Stimulated activated CD8-positive, alpha-beta memory T cell treated with anti-CD3 and anti-CD28 coated beads, Interleukin-12 subunit alpha, Interleukin-12 subunit beta, amount 100 ng/mL, for 4 hours (primary cell): ENCODE measurements around the gene CDT1.

ENCODE experiments used
- DNase-seq: peaks from one replicate; pipeline ENCODE4 v3.0.0-alpha.2; 2020; ENCODE audit warnings: low read depth

Gene CDT1

DNA sequence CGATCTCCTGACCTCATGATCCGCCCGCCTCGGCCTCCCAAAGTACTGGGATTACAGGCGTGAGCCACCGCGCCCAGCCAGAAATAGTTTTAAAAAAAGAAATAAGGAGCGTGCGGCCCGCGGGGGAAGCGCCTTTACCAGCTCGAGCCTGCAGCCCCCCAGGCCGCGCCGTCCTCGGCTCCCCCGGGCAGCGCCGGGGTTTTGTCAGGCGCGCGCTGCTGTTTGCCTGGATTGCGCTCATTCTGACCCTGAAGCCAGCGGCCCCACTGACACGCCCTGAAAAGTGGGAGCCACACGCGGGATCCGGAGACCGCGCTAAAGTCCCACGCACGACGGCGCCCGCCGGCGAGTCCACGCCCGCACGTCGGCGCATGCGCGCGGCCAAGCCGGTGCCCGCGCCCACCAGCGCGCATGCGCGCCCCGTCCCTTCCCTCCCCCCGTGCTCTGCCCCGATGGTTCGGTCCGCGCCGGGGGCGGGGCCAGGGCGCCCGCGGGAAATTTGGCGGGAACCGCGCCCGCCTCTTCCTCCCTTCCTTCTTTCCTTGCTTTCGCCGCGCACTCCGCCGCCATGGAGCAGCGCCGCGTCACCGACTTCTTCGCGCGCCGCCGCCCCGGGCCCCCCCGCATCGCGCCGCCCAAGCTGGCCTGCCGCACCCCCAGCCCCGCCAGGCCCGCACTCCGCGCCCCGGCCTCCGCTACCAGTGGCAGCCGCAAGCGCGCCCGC, at the start of gene CDT1:
TSS of gene CDT1 (plus strand) at position 526 of the 724 bp plus-strand sequence. CDS start at position 569, 43 bp downstream.
- peak; percentile 80 for DNase-seq

- no peak for DNase-seq
These were observed 49.3 kb upstream of the CDT1 start for GRCh38 chr16:88754109-88754911.

GRCh38 chr16:88754912-88755744, 48.5 kb upstream of the CDT1 start:
- DNase-seq: no peak

DNA sequence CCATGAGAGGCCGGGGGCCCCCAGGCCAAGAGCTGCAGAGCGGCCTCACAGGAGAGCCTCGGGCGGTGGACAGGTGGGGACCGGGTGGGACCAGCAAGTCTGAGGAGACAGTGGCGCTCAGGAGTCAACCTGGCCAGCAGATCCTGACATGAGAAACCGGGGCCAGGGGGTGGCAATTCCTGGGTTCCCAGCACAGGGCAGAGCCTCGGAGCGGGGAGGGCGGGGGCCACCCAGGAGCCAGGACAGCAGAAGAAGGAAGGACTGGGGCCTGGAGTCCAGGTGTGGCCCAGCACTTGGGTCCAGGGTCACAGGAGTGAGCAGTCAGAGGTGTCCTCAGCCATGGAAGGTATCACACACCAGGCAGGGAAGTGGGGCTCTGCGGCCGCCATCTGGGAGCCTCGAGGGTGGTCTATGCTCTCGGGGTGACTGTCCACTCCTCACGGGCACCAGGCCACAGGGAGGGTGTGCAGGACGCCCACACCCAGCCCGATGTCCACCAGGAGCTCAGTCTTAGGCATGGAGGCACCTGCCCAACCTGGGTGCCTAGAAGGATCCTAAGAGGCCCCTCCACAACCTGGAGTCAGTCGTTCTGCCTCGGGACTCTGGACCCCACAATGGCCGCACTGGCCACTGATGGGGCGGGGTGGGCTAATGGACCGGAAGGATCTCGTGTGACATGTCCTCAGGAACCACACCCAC, 47.7 kb upstream of the CDT1 start:
- no peak for DNase-seq

DNA sequence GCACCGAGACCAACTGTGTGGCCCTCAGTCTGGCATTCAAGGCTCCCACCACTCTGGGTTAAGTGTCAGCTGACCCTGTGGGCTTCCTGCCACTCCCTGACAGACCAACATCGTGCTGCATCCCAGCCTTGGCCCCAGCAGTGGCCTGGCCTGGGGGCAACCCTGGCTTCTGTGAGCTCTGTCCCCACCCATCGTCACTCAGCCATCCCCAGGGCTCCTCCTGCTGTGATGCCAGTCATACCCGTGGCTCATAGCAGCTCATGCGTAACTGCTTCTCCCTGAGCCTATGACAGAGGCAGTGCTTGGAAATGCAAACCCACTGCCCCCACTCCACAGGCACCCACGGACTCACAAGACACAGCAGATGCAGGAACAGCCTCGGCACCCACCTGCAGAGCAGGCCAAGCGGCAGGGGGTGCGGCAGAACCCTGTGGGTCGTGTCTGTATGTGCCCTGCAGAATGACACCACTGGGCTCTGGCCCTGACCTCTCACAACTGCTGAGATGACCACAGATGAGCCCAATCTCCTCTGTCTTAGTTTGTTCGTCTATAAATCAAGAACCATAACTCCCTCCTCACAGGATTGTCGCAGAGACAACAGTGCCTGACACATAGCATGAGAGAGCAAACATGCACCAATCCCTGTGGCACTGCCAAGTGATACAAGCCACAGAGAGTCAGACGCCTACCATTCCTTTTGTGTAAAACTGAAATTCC, 45.2 kb upstream of the CDT1 start:
- DNase-seq: no peak

GRCh38 chr16:88758944-88759244, 44.7 kb upstream of the CDT1 start:
- no peak for DNase-seq

- DNase-seq: no peak
These were observed 44.2 kb upstream of the CDT1 start for GRCh38 chr16:88759245-88759975.

GRCh38 chr16:88759976-88760350, 43.6 kb upstream of the CDT1 start:
- no peak for DNase-seq

- no peak for DNase-seq
These were observed 43.0 kb upstream of the CDT1 start for GRCh38 chr16:88760424-88761142.

- DNase-seq: no peak
These were observed 42.5 kb upstream of the CDT1 start for GRCh38 chr16:88761143-88761534.

- DNase-seq: no peak
These were observed 41.8 kb upstream of the CDT1 start for GRCh38 chr16:88761830-88762229.

DNA sequence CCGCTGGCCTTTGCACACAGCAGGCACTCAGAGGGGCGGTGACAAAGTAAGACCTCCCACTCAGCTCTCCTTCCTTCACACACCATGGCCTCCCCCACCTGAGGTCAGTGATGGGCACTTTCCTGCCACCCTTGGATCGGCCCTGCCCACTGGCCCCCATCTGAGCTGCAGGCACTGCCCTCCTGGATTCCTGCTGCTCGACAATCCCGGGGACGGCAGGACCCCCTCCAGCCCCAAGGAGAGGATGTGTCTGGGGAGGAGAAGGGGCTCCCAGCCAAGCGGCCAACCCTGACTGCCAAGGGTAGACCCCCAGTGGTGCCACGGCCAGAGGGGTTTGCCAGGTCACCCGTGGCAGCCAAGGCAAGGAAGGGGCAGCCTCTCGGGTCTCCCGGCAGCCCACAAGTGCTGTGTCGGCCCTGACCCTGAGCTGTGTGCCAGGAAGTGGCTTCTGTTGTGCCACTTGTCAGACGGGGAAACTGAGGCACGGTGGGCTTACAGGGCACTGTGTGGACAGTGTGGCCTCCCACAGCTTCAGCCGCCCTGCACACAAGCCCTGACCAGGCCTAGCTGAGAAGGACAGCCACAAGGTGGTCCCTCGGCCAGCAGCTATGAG, 41.2 kb upstream of the CDT1 start:
- no peak for DNase-seq

DNA sequence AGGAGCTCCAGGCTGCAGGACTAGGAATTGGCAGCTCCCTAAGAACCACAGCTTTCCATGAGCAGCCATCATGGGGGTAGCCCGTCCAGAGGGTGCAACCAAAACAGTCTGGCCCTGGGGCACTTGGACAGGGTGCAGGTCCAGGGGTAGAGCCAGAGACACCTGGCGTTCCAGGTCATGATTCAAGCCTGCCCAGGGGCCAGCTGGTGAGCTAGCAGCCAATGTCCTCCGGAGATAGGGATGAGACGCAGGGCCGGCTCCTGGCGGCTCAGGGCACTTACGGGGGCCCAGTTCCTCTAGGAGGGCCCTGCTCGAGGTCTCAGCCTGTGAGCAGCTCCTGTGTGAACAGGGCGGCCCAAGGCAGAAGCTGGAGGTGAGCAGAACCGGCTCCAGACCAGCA, 40.6 kb upstream of the CDT1 start:
- no peak for DNase-seq

GRCh38 chr16:88763502-88764053, 40.0 kb upstream of the CDT1 start:
- no peak for DNase-seq

GRCh38 chr16:88764080-88764479, 39.5 kb upstream of the CDT1 start:
- DNase-seq: no peak

DNA sequence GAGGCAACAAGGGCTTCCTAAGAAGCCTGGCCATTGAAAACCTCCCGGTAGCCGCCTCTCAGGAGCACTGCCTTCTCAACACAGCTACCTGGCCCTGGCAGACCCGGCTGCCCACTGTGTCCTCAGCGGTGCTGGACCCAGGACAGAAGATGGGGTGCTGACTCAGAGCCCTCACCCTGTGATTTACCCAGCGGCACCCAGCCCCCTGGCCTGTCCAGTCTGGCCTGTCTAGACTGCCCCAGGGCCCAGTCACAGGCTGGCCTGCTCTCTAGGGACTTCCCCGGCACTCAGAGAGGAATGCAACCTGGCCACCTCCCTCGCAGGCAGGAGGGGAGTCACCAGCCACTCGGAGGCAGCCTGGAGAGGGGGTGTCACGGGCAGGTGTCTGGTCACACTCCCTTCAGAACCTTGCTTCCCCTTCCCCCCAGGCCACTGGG, 38.7 kb upstream of the CDT1 start:
- no peak for DNase-seq

DNA sequence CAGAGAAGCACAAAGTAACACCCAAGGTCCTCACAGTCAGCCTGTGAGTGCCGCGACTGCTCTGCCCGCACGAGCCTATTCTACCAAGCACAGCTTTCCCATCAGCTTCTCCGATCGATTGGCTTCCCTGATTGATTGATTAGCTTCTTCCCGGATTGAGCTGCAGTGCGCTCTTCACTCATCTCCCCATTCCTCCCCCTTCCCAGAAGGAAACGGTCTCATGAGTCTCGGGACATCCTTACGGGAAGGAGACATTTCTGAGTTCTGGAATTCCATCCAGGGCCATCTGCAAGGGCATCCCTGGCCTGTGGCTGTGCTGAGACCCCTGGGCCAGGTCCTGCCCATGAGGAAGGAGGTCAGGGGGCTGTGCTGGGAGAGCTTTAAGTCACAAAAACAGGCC, 36.6 kb upstream of the CDT1 start:
- DNase-seq: no peak

DNA sequence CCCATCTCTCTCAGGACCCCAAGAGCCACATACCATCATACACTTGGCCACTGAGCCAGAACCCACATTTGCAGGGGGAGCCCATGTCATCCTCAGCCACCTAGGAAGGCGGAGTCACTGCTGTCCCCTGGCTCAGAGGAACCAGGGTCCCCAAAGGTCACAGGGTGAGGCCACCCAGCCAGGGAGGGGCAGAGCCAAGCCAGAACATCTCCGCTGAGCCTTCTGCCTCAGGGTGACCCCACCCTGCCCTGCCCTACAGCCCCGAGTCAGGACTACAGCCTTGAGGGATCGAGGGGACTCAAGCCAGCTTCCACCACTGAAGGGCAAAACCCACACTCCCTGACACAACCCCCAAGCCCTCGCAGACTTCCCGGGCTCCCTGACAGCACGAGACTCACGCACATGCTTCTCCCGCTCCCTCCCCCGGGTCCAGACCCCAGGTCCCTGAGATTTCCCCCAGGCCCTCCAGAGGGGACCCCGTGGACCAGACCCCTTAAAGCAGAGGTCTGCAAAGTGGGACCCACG, 36.0 kb upstream of the CDT1 start:
- no peak for DNase-seq
